Right lobe of liver (tissue), 4 donors: ENCODE measurements around the gene NLRC5.

ENCODE experiments used
- POLR2A ChIP-seq: fragments of 450-650 bp; IDR thresholded peaks from one replicate; pipeline ENCODE4 v1.6.1; 2017; ENCODE audit warnings: antibody characterized with exemption, mild to moderate bottlenecking
- TF ChIP-seq, protein P1 (sequence below), 4 donors: fragments of 200-600 bp in 3 of 4; fragments of 450-650 bp in 1 of 4; IDR thresholded peaks; one replicate each; pipeline versions ENCODE4 v1.5.1 to v1.8.0; 2016 to 2022; ENCODE audit warnings: antibody characterized with exemption in 4 of 4, mild to moderate bottlenecking in 2 of 4
- donor health status: DM: no; HTN: no; CAD: no.
- donor health status: DM: no; HTN: no; CAD: no.
- donor health status: DM: no; HTN: yes; CAD: no.

DNA sequence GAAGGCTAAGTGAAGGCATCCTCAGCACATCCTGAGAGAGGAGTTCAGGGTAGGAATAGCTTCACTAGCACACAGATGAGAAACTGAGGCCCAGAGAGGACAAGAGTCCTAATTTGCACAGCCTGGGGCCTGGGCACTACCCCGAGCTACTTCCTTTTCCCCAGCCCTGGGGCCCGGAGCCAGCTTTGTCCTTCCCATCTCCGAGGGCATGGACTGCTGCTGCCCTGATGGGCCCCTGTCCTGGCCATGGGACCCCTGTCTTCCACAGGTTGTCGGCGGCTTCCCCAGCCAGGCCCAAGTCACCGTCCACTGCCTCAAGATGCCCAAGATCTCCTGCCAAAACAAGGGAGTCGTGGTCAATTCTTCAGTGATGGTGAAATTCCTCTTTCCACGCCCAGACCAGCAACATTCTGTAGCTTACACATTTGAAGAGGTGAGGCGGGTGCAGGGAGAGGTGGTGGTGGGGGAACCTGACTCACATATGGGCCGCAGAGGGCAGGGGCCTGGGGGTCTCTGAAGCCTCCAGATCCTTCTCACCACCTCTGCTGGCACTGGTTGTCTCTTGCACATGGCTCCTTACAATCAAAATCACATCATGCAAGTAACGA lies 11.4 kb upstream of the NLRC5 start:
- TF ChIP-seq, protein P1, sequence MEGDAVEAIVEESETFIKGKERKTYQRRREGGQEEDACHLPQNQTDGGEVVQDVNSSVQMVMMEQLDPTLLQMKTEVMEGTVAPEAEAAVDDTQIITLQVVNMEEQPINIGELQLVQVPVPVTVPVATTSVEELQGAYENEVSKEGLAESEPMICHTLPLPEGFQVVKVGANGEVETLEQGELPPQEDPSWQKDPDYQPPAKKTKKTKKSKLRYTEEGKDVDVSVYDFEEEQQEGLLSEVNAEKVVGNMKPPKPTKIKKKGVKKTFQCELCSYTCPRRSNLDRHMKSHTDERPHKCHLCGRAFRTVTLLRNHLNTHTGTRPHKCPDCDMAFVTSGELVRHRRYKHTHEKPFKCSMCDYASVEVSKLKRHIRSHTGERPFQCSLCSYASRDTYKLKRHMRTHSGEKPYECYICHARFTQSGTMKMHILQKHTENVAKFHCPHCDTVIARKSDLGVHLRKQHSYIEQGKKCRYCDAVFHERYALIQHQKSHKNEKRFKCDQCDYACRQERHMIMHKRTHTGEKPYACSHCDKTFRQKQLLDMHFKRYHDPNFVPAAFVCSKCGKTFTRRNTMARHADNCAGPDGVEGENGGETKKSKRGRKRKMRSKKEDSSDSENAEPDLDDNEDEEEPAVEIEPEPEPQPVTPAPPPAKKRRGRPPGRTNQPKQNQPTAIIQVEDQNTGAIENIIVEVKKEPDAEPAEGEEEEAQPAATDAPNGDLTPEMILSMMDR (IDR thresholded peaks at IDR 0.05): no peak
- no peak for TF ChIP-seq POLR2A
